Fibroblast of the aortic adventitia (primary cell): ENCODE results near the gene LRRK2. TPM values are rescaled to one million over a fixed set of nuclear protein-coding genes. Genes with fewer than 3 reads are reported as not detected.

Experiments
- DNase-seq: peaks from one replicate; pipeline ENCODE4 v3.0.0-alpha.2; 2010; ENCODE audit warnings: low read depth
- H3K4me3 ChIP-seq: 2 replicates; pipeline ENCODE4 v1.5.1; 2011; ENCODE audit warnings: low read depth, mild to moderate bottlenecking, control low read depth, low read length, moderate library complexity
- total RNA-seq: library from RNA; depleted of rRNA; stranded (reverse); fragments of >200 nt; gene quantifications from 2 replicates; pipeline ENCODE4 v1.2.3, GENCODE V29; 2012; ENCODE audit warnings: low replicate concordance
- TF ChIP-seq, protein P1 (sequence below): IDR thresholded peaks from 2 replicates; pipeline ENCODE4 v1.5.1; 2011; ENCODE audit warnings: mild to moderate bottlenecking, low read length, control low read depth, inconsistent platforms; ENCODE audit not compliant: insufficient read depth

The LRRK2 gene
- total RNA-seq, 1 donor: 22.1 TPM

- H3K4me3 ChIP-seq: no peak overlapping the region
- TF ChIP-seq, protein P1, sequence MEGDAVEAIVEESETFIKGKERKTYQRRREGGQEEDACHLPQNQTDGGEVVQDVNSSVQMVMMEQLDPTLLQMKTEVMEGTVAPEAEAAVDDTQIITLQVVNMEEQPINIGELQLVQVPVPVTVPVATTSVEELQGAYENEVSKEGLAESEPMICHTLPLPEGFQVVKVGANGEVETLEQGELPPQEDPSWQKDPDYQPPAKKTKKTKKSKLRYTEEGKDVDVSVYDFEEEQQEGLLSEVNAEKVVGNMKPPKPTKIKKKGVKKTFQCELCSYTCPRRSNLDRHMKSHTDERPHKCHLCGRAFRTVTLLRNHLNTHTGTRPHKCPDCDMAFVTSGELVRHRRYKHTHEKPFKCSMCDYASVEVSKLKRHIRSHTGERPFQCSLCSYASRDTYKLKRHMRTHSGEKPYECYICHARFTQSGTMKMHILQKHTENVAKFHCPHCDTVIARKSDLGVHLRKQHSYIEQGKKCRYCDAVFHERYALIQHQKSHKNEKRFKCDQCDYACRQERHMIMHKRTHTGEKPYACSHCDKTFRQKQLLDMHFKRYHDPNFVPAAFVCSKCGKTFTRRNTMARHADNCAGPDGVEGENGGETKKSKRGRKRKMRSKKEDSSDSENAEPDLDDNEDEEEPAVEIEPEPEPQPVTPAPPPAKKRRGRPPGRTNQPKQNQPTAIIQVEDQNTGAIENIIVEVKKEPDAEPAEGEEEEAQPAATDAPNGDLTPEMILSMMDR: no peak
- DNase-seq: no peak
Observed at GRCh38 chr12:40198601-40199000, 26.2 kb upstream of the LRRK2 start.

DNA sequence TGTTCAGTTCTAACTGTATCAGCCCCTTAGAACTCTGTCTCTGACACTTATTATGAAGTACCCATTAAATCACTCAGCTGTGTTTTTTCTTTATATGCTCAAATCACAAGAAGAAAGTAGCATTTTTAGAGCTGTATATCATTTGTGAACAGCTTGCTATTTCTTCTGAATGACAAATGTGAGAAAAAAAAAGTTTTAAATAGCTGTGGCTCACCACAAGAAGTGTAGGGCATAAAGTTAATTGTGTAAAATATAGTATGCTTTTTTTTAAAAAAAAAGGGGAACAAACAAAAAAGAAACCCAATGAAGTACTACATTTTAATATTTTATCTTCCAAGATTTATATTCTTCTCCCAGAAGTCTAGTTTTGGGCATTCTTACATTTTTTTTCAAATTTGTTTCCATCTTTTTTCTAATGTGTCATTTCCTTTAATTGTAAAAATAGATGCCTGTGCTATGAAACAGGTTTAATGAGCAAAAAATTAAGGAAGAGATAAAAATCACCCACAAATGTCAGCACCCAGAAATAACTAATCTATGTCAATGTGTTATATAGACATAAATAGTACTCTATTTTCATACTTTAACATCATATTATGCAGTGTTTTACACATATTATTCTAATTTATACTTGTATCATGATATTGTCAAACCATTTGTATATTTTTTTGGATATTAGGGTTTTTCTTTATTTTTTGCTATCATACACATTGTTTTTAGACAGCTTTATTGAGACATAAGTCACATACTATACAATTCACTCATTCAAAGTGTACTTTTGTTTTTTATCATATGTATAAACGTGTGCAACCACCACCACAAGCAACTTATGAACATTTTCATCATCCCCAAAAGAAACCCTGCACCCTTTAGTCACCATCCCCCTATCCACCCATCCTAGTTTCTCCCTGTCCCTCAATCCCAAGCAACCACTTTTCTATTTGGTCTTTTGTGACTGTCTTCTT lies 22.4 kb upstream of the LRRK2 start:
- TF ChIP-seq, protein P1: no peak
- H3K4me3 ChIP-seq: no peak overlapping the region
- DNase-seq: no peak

GRCh38 chr12:40203060-40203430 lies 21.8 kb upstream of the LRRK2 start:
- TF ChIP-seq, protein P1: no peak
- H3K4me3 ChIP-seq: no peak overlapping the region
- no peak for DNase-seq

DNA sequence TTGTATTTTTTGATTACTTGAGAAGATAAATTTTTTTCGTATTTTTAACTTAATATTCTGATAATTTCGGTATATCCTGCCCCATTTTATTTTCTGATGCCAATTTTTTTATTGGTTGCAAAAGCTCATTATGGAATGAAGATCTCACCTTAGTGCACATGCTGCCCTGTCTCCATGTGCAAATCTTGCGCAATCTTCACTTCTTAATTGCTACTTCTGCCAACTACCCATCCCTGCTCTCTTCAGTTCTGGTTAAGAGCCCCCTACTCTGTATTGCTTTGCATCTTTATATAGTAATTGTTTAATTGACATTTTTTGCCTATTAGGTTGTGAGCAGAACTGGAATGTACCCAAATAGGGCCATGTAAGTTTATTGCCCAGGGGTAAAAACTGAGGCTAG lies 20.5 kb upstream of the LRRK2 start:
- no peak for DNase-seq
- TF ChIP-seq, protein P1: no peak
- no peak overlapping the region for H3K4me3 ChIP-seq

DNA sequence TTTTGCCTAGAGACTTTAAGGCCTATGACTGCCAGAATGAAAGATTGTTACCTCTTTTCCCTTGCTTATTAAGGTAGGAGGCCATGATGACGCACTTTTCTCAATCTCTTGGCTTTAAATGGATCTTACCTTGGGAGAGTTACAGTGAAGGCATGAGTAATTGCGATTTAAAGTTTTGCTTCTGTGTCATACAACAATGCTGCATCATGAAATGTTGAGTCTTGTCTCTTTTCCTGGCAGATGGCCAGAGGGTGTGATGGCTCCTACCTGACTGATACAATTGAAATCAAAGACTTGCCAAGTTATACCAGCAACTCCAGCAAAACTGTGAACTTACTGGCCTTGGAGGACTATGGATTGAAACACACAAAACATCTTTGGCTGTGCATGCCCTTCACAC lies 17.2 kb upstream of the LRRK2 start:
- DNase-seq: no peak
- H3K4me3 ChIP-seq: no peak overlapping the region
- TF ChIP-seq, protein P1: no peak

DNA sequence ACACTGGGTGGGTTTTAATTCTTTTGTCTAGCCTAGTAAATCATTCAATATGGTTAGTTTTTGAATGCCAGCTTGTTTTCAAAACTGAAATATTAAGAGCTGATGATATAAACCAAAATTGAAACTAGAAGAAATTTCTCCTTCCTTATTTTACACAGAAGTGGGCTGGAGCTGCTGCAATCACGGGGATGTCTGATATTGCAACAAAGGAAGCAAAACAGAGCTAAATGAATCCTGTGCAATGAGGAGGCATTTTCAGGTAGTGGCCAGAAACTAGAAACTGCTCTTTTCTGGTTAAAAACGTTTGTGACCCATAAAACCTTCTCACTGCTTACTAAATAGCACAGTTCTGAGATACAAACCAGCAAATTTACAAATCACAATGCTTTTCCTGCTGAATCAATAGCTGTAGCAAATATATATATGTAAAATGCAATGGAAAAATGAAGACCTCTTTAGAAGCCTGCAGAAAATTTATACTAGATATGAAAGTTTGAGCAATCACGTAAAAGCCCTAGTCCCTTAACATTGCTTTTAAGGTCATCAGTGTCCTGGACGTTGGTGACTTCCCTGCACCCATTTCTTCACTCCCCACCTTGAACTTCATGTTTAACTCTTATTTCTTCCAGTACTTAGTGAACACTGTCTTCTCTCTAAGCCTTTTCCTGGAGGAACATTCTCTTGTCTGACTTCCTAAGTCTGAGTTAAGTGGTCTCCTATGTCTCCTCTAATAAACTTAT lies 15.9 kb upstream of the LRRK2 start:
- TF ChIP-seq, protein P1: no peak
- no peak overlapping the region for H3K4me3 ChIP-seq
- DNase-seq: no peak
